GM12875 (cell line): ENCODE measurements around the gene C2orf74.
A peak's percentile ranks its signal among the peaks of the same experiment; 100 is the strongest.

ENCODE experiments used
- H3K4me3 ChIP-seq: one replicate; pipeline ENCODE4 v1.5.1; 2011; ENCODE audit warnings: low read depth, low read length, control low read depth
- CTCF ChIP-seq: IDR thresholded peaks from 2 replicates; pipeline ENCODE4 v1.5.1; 2011; ENCODE audit warnings: low read depth, mild to moderate bottlenecking, control low read depth, inconsistent platforms, low read length, moderate library complexity, borderline replicate concordance; ENCODE audit not compliant: insufficient read depth

Gene C2orf74

GRCh38 chr2:61173116-61173515 lies 11.1 kb downstream of the C2orf74 start:
- no peak overlapping the region for H3K4me3 ChIP-seq
- TF ChIP-seq CTCF: no peak

GRCh38 chr2:61175036-61175435 lies 13.0 kb downstream of the C2orf74 start:
- H3K4me3 ChIP-seq: no peak overlapping the region
- no peak for TF ChIP-seq CTCF

- peak overlapping the region; percentile 85 for H3K4me3 ChIP-seq
- peak; percentile 8; the same call in 1 of the 2 replicates for TF ChIP-seq CTCF
These were observed 15.1 kb downstream of the C2orf74 start for GRCh38 chr2:61176755-61177726.

- peak overlapping the region; percentile 82 for H3K4me3 ChIP-seq
- no peak for TF ChIP-seq CTCF
These were observed 15.9 kb downstream of the C2orf74 start for GRCh38 chr2:61177727-61178549.

GRCh38 chr2:61178603-61179545 lies 16.9 kb downstream of the C2orf74 start:
- H3K4me3 ChIP-seq: peak overlapping the region; percentile 82
- no peak for TF ChIP-seq CTCF

- H3K4me3 ChIP-seq: no peak overlapping the region
- no peak for TF ChIP-seq CTCF
These were observed 18.0 kb downstream of the C2orf74 start for GRCh38 chr2:61179701-61180639.
